ENCODE data around the gene C9orf152. TPM values are rescaled to one million over a fixed set of nuclear protein-coding genes. Genes with fewer than 3 reads are reported as not detected.

The C9orf152 gene
- total and polyA plus RNA-seq, 9 of the 15 experiments (the other 6 are each of a cell fraction or from before 2014, with no cell fraction given), result not detected

GRCh38 chr9:110214586-110215355 lies 6.8 kb upstream of the C9orf152 start:
- no peaks in the 10 kb centered on the region; a peak in 1 of 5 replicates for H3K4me1 ChIP-seq (replicated peaks in 1 of 2; ENCODE audit: control insufficient read depth in 2 of 2, insufficient read depth in 2 of 2, low read length in 2 of 2)
- in situ Hi-C loops (cut with MboI) (no loop called here), intact Hi-C loops (cut with micrococcal nuclease) (loop anchor here (10.0 kb wide), 1 partner anchor 410 kb away; no protein-coding TSS in a partner anchor)
- WGBS (ENCODE audit: insufficient coverage, low coverage, missing lambda C conversion rate), result 0% methylated on average over 2 of the region's 2 CpGs
- no peak overlapping the region for H3K4me3 ChIP-seq
- H3K9me3 ChIP-seq (replicated peaks; ENCODE audit: control insufficient read depth, insufficient read depth, low read depth, low read length), result no peaks in the 10 kb centered on the region
- no peak for DNase-seq (ENCODE audit: extremely low read depth in 1 of 4, low spot score in 3 of 4)
- H3K9me1 ChIP-seq (ENCODE audit: control insufficient read depth, insufficient read depth, low read length), result no peaks in the 10 kb centered on the region
- H3K27me3 ChIP-seq (ENCODE audit: control insufficient read depth in 2 of 2, insufficient read depth in 2 of 2, low read length in 2 of 2), result peaks cover 3 to 18% of the 10 kb centered on the region in 2 experiments; a peak in 2 of 5 replicates
- no peak overlapping the region for H3K4me2 ChIP-seq (ENCODE audit: insufficient read depth, low read length)
- H3K36me3 ChIP-seq (ENCODE audit: control insufficient read depth, insufficient read depth, low read length), result no peaks in the 10 kb centered on the region
- ATAC-seq, result no peak
- H3K79me2 ChIP-seq (ENCODE audit: control insufficient read depth, insufficient read depth, low read length), result no peaks in the 10 kb centered on the region
- CTCF ChIA-PET (ENCODE audit: low intra/inter-chr PET ratio), result no interaction called here
- no peak overlapping the region for H2AFZ ChIP-seq (ENCODE audit: low read depth, low read length)
- POLR2A ChIA-PET, result no interaction called here
- H4K20me1 ChIP-seq (replicated peaks; ENCODE audit: control insufficient read depth, insufficient read depth, low read length), result no peaks in the 10 kb centered on the region; the same call in 1 of the 2 replicates
- no peak overlapping the region for H3K27ac ChIP-seq (ENCODE audit: extremely low read depth, low read depth, low read length)
- H3K9ac ChIP-seq (ENCODE audit: insufficient read depth in 1 of 2, low read depth in 2 of 2, low read length in 2 of 2), result no peak overlapping the region
- TF ChIP-seq ZNF639 (CRISPR knock-in tag; conservative IDR thresholded peaks at IDR 0.05 in 1 of 2, IDR thresholded peaks at IDR 0.05 in 1 of 2), result no peak
- no TSS peak for BruUV-seq (replicated peaks)
- FAIRE-seq, result no peak

- H3K9me3 ChIP-seq (replicated peaks; ENCODE audit: control insufficient read depth, insufficient read depth, low read depth, low read length), result no peaks in the 10 kb centered on the region
- H3K4me1 ChIP-seq (replicated peaks in 1 of 2; ENCODE audit: control insufficient read depth in 2 of 2, insufficient read depth in 2 of 2, low read length in 2 of 2), result no peaks in the 10 kb centered on the region; a peak in 1 of 5 replicates
- H3K4me2 ChIP-seq (ENCODE audit: insufficient read depth, low read length), result no peak overlapping the region
- no peak overlapping the region for H3K27ac ChIP-seq (ENCODE audit: extremely low read depth, low read depth, low read length)
- no peak for TF ChIP-seq ZBTB17 (CRISPR knock-in tag; IDR thresholded peaks at IDR 0.05)
- no peak for TF ChIP-seq ZBTB2 (IDR thresholded peaks at IDR 0.05)
- TF ChIP-seq ARHGAP35 (IDR thresholded peaks at IDR 0.05; ENCODE audit: partially characterized antibody), result no peak
- peaks cover under 1 to 16% of the 10 kb centered on the region in 2 experiments; a peak in 2 of 5 replicates for H3K27me3 ChIP-seq (ENCODE audit: control insufficient read depth in 2 of 2, insufficient read depth in 2 of 2, low read length in 2 of 2)
- no peaks in the 10 kb centered on the region for H3K9me1 ChIP-seq (ENCODE audit: control insufficient read depth, insufficient read depth, low read length)
- H3K79me2 ChIP-seq (ENCODE audit: control insufficient read depth, insufficient read depth, low read length), result no peaks in the 10 kb centered on the region
- H2AFZ ChIP-seq (ENCODE audit: low read depth, low read length), result no peak overlapping the region
- no peak overlapping the region for H3K9ac ChIP-seq (ENCODE audit: insufficient read depth in 1 of 2, low read depth in 2 of 2, low read length in 2 of 2)
- H3K36me3 ChIP-seq (ENCODE audit: control insufficient read depth, insufficient read depth, low read length), result no peaks in the 10 kb centered on the region
- in situ Hi-C loops (cut with MboI), result no loop called here
- ATAC-seq, result no peak
- H3K4me3 ChIP-seq, result no peak overlapping the region
- FAIRE-seq, result no peak
- CTCF ChIA-PET (ENCODE audit: low intra/inter-chr PET ratio), result no interaction called here
- POLR2A ChIA-PET, result no interaction called here
- H4K20me1 ChIP-seq (replicated peaks; ENCODE audit: control insufficient read depth, insufficient read depth, low read length), result no peaks in the 10 kb centered on the region; the same call in 1 of the 2 replicates
- intact Hi-C loops (cut with micrococcal nuclease), result loop anchor here (10.0 kb wide), 1 partner anchor 411 kb away; no protein-coding TSS in a partner anchor
- DNase-seq (ENCODE audit: extremely low read depth in 1 of 4, low spot score in 3 of 4), result no peak
- no TSS peak for BruUV-seq (replicated peaks)
- 0% methylated on average over 6 of the region's 6 CpGs for WGBS (ENCODE audit: insufficient coverage, low coverage, missing lambda C conversion rate)
Measured at GRCh38 chr9:110214090-110214489, 6.1 kb upstream of the C9orf152 start.

Measured in K562 (cell line).